A549 (cell line): ENCODE data around the gene EXT2. TPM values are rescaled to one million over a fixed set of nuclear protein-coding genes. Genes with fewer than 3 reads are reported as not detected.

Experiments used
- ATAC-seq, 2 experiments: fragments of 200-7000 bp in 1 of 2; fragments of >200 bp in 1 of 2; cut with Nextera tagmentation in 1 of 2; cut with Tn5 transposase in 1 of 2; 3 replicates each; pipeline versions ENCODE4 v1.8.0 to v1.9.1; 2018 to 2020; ENCODE audit warnings: mild to moderate bottlenecking in 1 of 2, moderate library complexity in 1 of 2
- CTCF ChIA-PET: fragments of 300-600 bp; sonication (Branson Sonifier 250); formaldehyde crosslinking; extraction: SDS; loops from one replicate; lab custom pipeline; 2021; ENCODE audit warnings: antibody characterized with exemption, inconsistent platforms; lab: Yijun Ruan, JAX
- POLR2A ChIA-PET: fragments of 350-600 bp; formaldehyde crosslinking; extraction: SDS; loops from one replicate; lab custom pipeline; 2021; ENCODE audit warnings: antibody characterized with exemption, inconsistent platforms; lab: Yijun Ruan, JAX
- DNase-seq, 2 experiments: peaks; one replicate each; pipeline versions ENCODE4 v3.0.0 to v3.0.0-alpha.2; 2011 to 2016; ENCODE audit warnings: low read depth in 1 of 2, low spot score in 1 of 2
- FAIRE-seq: peaks from 2 replicates; lab custom pipeline; 2011; peaks lifted over from hg19 to GRCh38; lab: Jason Lieb, UNC
- H3K27ac ChIP-seq, 2 experiments: fragments of >200 bp; sonication (Bioruptor Twin); formaldehyde crosslinking; 3 replicates each; pipeline ENCODE4 v1.5.1; 2016 to 2017
- H3K4me1 ChIP-seq: fragments of >200 bp; sonication (Bioruptor Twin); formaldehyde crosslinking; 3 replicates; pipeline ENCODE4 v1.6.1; 2016
- H3K4me2 ChIP-seq: fragments of >200 bp; sonication (Bioruptor Twin); formaldehyde crosslinking; 3 replicates; pipeline ENCODE4 v1.6.1; 2016
- H3K4me3 ChIP-seq: fragments of >200 bp; sonication (Bioruptor Twin); formaldehyde crosslinking; 3 replicates; pipeline ENCODE4 v1.5.1; 2016
- H3K9me3 ChIP-seq: fragments of >200 bp; sonication (Bioruptor Twin); formaldehyde crosslinking; 3 replicates; pipeline ENCODE4 v1.6.1; 2016
- CBX2 ChIP-seq: fragments of 200-600 bp; sonication (generic); IDR thresholded peaks from 2 replicates; pipeline ENCODE4 v1.6.1; 2016; ENCODE audit warnings: low read depth, mild to moderate bottlenecking, borderline replicate concordance
- CHD2 ChIP-seq: fragments of 150-350 bp; IDR thresholded peaks from 2 replicates; pipeline ENCODE4 v1.6.1; 2014; ENCODE audit warnings: low read length; ENCODE audit not compliant: partially characterized antibody
- CHD4 ChIP-seq: fragments of 200-600 bp; sonication (generic); IDR thresholded peaks from 2 replicates; pipeline ENCODE4 v1.6.1; 2016; ENCODE audit warnings: antibody characterized with exemption, mild to moderate bottlenecking, borderline replicate concordance
- EHF ChIP-seq: fragments of 250-450 bp; sonication (Bioruptor Pico); IDR thresholded peaks from 2 replicates; pipeline ENCODE4 v1.5.0; 2020; ENCODE audit warnings: mild to moderate bottlenecking
- EHMT2 ChIP-seq: fragments of 200-600 bp; sonication (generic); IDR thresholded peaks from 2 replicates; pipeline ENCODE4 v1.6.1; 2016; ENCODE audit warnings: antibody characterized with exemption, low read depth, mild to moderate bottlenecking, moderate library complexity
- FOXS1 ChIP-seq: fragments of 250-450 bp; sonication (Bioruptor Pico); IDR thresholded peaks from 2 replicates; pipeline ENCODE4 v1.5.0; 2020; ENCODE audit warnings: mild to moderate bottlenecking, moderate library complexity
- GATA3 ChIP-seq: IDR thresholded peaks from 2 replicates; pipeline ENCODE4 v1.6.1; 2012; ENCODE audit warnings: borderline replicate concordance
- JUN ChIP-seq, 2 experiments: fragments of >200 bp; sonication (Bioruptor Twin); formaldehyde crosslinking; IDR thresholded peaks; 2 replicates in 1 of 2; 3 replicates in 1 of 2; pipeline ENCODE4 v1.6.1; 2016 to 2017
- JUNB ChIP-seq: fragments of >200 bp; sonication (Bioruptor Twin); formaldehyde crosslinking; IDR thresholded peaks from 2 replicates; pipeline ENCODE4 v1.6.1; 2016
- MAFK ChIP-seq: fragments of 450-650 bp; IDR thresholded peaks from 2 replicates; pipeline ENCODE4 v1.6.1; 2014; ENCODE audit not compliant: partially characterized antibody
- NFE2L2 ChIP-seq: fragments of 150-350 bp; conservative IDR thresholded peaks from 2 replicates; pipeline ENCODE4 v1.6.1; 2014; ENCODE audit warnings: low read length
- NPAS2 ChIP-seq: fragments of 250-450 bp; sonication (Bioruptor Pico); IDR thresholded peaks from 2 replicates; pipeline ENCODE4 v1.8.0; 2022; ENCODE audit warnings: mild to moderate bottlenecking, moderate library complexity, borderline replicate concordance
- RAD21 ChIP-seq, 2 experiments: fragments of >200 bp in 1 of 2; sonication (Bioruptor Twin) in 1 of 2; formaldehyde crosslinking in 1 of 2; IDR thresholded peaks in 1 of 2; conservative IDR thresholded peaks in 1 of 2; 2 replicates in 1 of 2; 3 replicates in 1 of 2; pipeline ENCODE4 v1.6.1; 2012 to 2018; ENCODE audit warnings: inconsistent platforms in 1 of 2
- RFX5 ChIP-seq: fragments of 450-650 bp; IDR thresholded peaks from 2 replicates; pipeline ENCODE4 v1.7.1; 2014; ENCODE audit warnings: antibody characterized with exemption, mild to moderate bottlenecking, moderate library complexity
- RNF2 ChIP-seq: fragments of 200-600 bp; sonication (generic); IDR thresholded peaks from 2 replicates; pipeline ENCODE4 v1.6.1; 2016; ENCODE audit warnings: low read depth, mild to moderate bottlenecking, antibody characterized with exemption, moderate library complexity, borderline replicate concordance
- SMC3 ChIP-seq: fragments of >200 bp; sonication (Bioruptor Twin); formaldehyde crosslinking; IDR thresholded peaks from 3 replicates; pipeline ENCODE4 v1.6.1; 2018; ENCODE audit warnings: inconsistent platforms
- TFCP2L1 ChIP-seq: fragments of 250-450 bp; sonication (Bioruptor Pico); IDR thresholded peaks from 2 replicates; pipeline ENCODE4 v1.5.0; 2021; ENCODE audit warnings: mild to moderate bottlenecking
- ZC3H11A ChIP-seq: fragments of 450-650 bp; IDR thresholded peaks from 2 replicates; pipeline ENCODE4 v1.6.1; 2014; ENCODE audit warnings: antibody characterized with exemption, mild to moderate bottlenecking
- ZNF302 ChIP-seq: fragments of 250-450 bp; sonication (Bioruptor Pico); IDR thresholded peaks from 2 replicates; pipeline ENCODE4 v1.9.0; 2021; ENCODE audit warnings: inconsistent platforms, mild to moderate bottlenecking, moderate library complexity
- ZSCAN20 ChIP-seq: fragments of 250-450 bp; sonication (Bioruptor Pico); IDR thresholded peaks from 2 replicates; pipeline ENCODE4 v1.8.0; 2022; ENCODE audit warnings: mild to moderate bottlenecking, moderate library complexity
- WGBS: methylation state at CpG from one replicate; pipeline ENCODE4 v1.1.6; 2017; ENCODE audit errors: missing lambda C conversion rate; 5-methylcytosine and 5-hydroxymethylcytosine counted together
- polyA plus RNA-seq, 4 experiments: library from polyadenylated mRNA; depleted of rRNA in 3 of 4; stranded (reverse); fragments of >200 nt; fragmentation: RNase III in 1 of 4; extraction: RNeasy Plus Mini Kit Qiagen cat#74134 plus additional on column Dnase treatment in 1 of 4; gene quantifications; 2 replicates in 3 of 4; 3 replicates in 1 of 4; pipeline ENCODE4 v1.2.3, GENCODE V29; 2011 to 2017
- TF ChIP-seq, protein P1 (sequence below): fragments of 150-350 bp; IDR thresholded peaks from 2 replicates; pipeline ENCODE4 v1.6.1; 2014; ENCODE audit warnings: low read depth, mild to moderate bottlenecking, low read length
- TF ChIP-seq, protein P2 (sequence below): fragments of 250-450 bp; sonication (Bioruptor Pico); IDR thresholded peaks from 2 replicates; pipeline ENCODE4 v1.5.0; 2020; ENCODE audit warnings: low read depth, mild to moderate bottlenecking, moderate library complexity
- TF ChIP-seq, protein P3 (sequence below): fragments of 200-600 bp; sonication (generic); IDR thresholded peaks from 2 replicates; pipeline ENCODE4 v1.6.1; 2016; ENCODE audit warnings: antibody characterized with exemption, mild to moderate bottlenecking, moderate library complexity
- TF ChIP-seq, protein P4 (sequence below): fragments of >200 bp; sonication (Bioruptor Twin); formaldehyde crosslinking; IDR thresholded peaks from 3 replicates; pipeline ENCODE4 v1.5.1; 2016

The EXT2 gene
- polyA plus RNA-seq, 2 of the 4 experiments (the other 2 are of a cell fraction), result 56.5 to 77.3 TPM

DNA sequence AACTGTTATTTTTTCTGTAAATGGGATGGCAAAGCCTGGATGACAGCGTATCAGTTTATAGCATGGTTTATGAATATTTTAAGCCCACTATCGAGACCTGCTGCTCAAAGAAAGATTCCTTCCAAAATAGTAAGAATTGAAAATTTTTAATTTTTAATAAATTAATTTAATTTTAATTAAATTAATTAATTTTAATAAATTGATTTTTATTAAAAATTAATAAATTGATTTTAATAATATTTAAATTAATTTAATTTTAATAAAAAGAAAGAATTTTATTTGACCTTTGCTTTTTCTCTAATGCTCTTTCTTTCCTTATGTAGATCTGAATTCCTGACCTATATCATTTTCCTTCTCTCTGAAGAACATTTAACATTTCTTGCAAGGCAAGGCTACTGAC lies 62.9 kb downstream of the EXT2 start:
- Histone ChIP-seq H3K9me3 (no peaks in the 10 kb centered on the region), H3K27ac (no peak overlapping the region), H3K4me3 (no peak overlapping the region), H3K4me2 (no peak overlapping the region), H3K4me1 (no peaks in the 10 kb centered on the region)
- 88% methylated on average over 2 of the region's 2 CpGs for WGBS
- ChIA-PET CTCF (no interaction called here), POLR2A (no interaction called here)
- TF ChIP-seq GATA3 (no peak), RAD21 (conservative IDR thresholded peaks at IDR 0.05 in 1 of 2, IDR thresholded peaks at IDR 0.05 in 1 of 2) (no peak), JUNB (no peak), EHMT2 (no peak), ZC3H11A (no peak), FOXS1 (CRISPR knock-in tag) (no peak), CHD2 (no peak)
- TF ChIP-seq, protein P1, sequence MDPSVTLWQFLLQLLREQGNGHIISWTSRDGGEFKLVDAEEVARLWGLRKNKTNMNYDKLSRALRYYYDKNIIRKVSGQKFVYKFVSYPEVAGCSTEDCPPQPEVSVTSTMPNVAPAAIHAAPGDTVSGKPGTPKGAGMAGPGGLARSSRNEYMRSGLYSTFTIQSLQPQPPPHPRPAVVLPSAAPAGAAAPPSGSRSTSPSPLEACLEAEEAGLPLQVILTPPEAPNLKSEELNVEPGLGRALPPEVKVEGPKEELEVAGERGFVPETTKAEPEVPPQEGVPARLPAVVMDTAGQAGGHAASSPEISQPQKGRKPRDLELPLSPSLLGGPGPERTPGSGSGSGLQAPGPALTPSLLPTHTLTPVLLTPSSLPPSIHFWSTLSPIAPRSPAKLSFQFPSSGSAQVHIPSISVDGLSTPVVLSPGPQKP, result no peak
- ATAC-seq, result no peak
- DNase-seq, result no peak
- FAIRE-seq, result no peak

DNA sequence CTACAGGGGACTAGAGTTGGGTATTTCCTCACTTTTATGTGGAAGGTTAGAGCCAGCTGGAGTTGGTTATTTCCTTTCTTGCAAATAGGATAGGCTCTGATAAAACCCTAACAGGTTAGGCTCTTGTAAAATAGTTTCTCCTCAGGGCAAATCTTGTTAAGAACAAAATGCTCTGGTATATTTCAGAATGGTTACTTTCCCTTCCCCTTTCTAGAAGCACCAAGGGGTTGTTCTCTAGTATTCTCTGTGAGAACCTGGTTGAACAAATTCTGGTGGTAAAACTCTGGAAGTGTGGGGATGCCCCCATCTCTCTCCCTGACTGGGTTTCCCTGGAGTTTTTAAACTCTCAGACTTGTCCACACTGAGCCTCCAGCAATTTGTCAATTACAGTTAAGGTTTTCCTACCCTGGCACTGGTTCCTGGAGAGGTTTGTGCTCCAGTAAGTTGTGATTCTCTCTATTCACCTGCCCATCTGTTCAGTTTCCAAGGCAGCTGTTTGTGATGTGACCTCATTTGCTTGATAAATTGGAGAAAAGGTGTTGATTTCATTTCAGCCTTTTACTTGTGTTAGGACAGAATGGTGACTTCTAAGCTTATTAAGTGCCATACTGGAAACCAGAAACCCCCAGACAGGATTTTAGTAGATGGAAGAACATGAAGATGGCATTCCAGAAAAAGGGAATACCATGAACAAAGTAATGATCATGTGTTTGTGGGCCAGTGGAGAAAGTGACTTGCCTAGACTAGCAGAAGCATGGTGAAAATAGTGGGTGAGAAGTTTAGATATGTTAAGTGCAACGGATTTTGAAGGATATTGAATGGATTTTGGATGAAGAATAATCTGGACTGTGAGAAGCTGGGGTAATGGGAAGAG lies 64.6 kb downstream of the EXT2 start:
- H3K4me2 ChIP-seq, result no peak overlapping the region
- H3K4me3 ChIP-seq, result no peak overlapping the region
- no peak for ATAC-seq
- ChIA-PET CTCF (interaction anchor here (1.7 kb wide), 1 partner anchor 27 kb away, joined by 3 read pairs; no protein-coding TSS in a partner anchor), POLR2A (no interaction called here)
- H3K27ac ChIP-seq, result no peak overlapping the region
- TF ChIP-seq ZNF302 (no peak), CHD4 (no peak), RNF2 (no peak)
- TF ChIP-seq, protein P2, sequence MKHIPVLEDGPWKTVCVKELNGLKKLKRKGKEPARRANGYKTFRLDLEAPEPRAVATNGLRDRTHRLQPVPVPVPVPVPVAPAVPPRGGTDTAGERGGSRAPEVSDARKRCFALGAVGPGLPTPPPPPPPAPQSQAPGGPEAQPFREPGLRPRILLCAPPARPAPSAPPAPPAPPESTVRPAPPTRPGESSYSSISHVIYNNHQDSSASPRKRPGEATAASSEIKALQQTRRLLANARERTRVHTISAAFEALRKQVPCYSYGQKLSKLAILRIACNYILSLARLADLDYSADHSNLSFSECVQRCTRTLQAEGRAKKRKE (CRISPR knock-in tag), result no peak
- TF ChIP-seq, protein P3, sequence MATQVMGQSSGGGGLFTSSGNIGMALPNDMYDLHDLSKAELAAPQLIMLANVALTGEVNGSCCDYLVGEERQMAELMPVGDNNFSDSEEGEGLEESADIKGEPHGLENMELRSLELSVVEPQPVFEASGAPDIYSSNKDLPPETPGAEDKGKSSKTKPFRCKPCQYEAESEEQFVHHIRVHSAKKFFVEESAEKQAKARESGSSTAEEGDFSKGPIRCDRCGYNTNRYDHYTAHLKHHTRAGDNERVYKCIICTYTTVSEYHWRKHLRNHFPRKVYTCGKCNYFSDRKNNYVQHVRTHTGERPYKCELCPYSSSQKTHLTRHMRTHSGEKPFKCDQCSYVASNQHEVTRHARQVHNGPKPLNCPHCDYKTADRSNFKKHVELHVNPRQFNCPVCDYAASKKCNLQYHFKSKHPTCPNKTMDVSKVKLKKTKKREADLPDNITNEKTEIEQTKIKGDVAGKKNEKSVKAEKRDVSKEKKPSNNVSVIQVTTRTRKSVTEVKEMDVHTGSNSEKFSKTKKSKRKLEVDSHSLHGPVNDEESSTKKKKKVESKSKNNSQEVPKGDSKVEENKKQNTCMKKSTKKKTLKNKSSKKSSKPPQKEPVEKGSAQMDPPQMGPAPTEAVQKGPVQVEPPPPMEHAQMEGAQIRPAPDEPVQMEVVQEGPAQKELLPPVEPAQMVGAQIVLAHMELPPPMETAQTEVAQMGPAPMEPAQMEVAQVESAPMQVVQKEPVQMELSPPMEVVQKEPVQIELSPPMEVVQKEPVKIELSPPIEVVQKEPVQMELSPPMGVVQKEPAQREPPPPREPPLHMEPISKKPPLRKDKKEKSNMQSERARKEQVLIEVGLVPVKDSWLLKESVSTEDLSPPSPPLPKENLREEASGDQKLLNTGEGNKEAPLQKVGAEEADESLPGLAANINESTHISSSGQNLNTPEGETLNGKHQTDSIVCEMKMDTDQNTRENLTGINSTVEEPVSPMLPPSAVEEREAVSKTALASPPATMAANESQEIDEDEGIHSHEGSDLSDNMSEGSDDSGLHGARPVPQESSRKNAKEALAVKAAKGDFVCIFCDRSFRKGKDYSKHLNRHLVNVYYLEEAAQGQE, result no peak
- no peaks in the 10 kb centered on the region for H3K4me1 ChIP-seq
- no peak for FAIRE-seq
- 85% methylated on average over 1 of the region's 1 CpG for WGBS
- no peaks in the 10 kb centered on the region for H3K9me3 ChIP-seq
- no peak for DNase-seq

DNA sequence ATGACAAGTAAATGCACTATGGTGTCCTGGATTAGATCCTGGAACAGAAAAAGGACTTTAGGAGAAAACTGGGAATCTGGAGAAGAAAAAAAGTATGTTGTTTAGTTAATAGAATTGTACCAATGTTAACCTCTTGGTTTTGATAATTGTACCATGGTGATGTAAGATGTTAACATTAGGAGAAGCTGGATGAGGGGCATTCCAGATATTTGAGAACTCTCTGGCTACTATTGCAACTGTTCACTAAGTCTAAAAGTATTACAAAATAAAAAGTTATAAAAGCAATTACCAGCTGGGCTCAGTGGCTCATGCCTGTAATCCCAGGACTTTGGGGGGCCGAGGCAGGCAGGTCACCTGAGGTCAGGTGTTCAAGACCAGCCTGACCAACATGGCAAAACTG lies 66.5 kb downstream of the EXT2 start:
- Histone ChIP-seq H3K4me2 (no peak overlapping the region), H3K9me3 (no peaks in the 10 kb centered on the region), H3K4me1 (no peaks in the 10 kb centered on the region), H3K27ac (no peak overlapping the region), H3K4me3 (no peak overlapping the region)
- 60% methylated on average over 1 of the region's 1 CpG for WGBS
- TF ChIP-seq MAFK (no peak), RFX5 (no peak), NFE2L2 (no peak), TFCP2L1 (CRISPR knock-in tag) (no peak), EHF (CRISPR knock-in tag) (no peak), CBX2 (no peak), ZSCAN20 (CRISPR knock-in tag) (no peak), CHD4 (no peak), RAD21 (conservative IDR thresholded peaks at IDR 0.05 in 1 of 2, IDR thresholded peaks at IDR 0.05 in 1 of 2) (no peak), NPAS2 (CRISPR knock-in tag) (no peak), SMC3 (no peak), JUN (IDR thresholded peaks at IDR 0.05) (no peak)
- TF ChIP-seq, protein P4, sequence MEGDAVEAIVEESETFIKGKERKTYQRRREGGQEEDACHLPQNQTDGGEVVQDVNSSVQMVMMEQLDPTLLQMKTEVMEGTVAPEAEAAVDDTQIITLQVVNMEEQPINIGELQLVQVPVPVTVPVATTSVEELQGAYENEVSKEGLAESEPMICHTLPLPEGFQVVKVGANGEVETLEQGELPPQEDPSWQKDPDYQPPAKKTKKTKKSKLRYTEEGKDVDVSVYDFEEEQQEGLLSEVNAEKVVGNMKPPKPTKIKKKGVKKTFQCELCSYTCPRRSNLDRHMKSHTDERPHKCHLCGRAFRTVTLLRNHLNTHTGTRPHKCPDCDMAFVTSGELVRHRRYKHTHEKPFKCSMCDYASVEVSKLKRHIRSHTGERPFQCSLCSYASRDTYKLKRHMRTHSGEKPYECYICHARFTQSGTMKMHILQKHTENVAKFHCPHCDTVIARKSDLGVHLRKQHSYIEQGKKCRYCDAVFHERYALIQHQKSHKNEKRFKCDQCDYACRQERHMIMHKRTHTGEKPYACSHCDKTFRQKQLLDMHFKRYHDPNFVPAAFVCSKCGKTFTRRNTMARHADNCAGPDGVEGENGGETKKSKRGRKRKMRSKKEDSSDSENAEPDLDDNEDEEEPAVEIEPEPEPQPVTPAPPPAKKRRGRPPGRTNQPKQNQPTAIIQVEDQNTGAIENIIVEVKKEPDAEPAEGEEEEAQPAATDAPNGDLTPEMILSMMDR, result no peak
- ATAC-seq, result no peak
- DNase-seq, result no peak
- ChIA-PET POLR2A (no interaction called here), CTCF (interaction anchor here (0.6 to 1.7 kb wide), 2 partner anchors 29 to 30 kb away, joined by 3 read pairs; no protein-coding TSS in a partner anchor)
- no peak for FAIRE-seq
